EL (cell line): ENCODE measurements around the gene RUSF1.
"Not testable (repeated sequence)": the region's sequence is repeated elsewhere in the genome, so short reads cannot be mapped to it uniquely, and the experiment has no call there.

ENCODE experiments used
- DNase-seq: peaks from one replicate; pipeline ENCODE4 v3.0.0-alpha.2; 2016

RUSF1 gene

DNA sequence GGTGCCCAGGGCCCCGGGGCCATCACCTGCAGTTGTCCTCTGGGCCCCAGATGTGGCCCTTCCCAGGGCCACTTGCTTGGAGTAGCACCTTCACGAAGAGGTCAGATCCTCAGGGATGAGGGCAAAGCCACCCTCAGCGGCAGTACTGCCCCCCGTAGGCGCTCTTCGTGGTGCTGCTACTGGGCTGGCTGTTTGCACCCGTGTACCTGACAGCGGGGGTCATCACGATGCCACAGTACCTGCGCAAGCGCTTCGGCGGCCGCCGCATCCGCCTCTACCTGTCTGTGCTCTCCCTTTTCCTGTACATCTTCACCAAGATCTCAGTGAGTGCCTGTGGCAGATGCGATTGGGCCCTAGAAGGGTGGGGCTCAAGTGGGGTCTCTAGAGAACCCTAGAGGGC is 22.6 kb downstream of the RUSF1 start:
- no peak for DNase-seq

DNA sequence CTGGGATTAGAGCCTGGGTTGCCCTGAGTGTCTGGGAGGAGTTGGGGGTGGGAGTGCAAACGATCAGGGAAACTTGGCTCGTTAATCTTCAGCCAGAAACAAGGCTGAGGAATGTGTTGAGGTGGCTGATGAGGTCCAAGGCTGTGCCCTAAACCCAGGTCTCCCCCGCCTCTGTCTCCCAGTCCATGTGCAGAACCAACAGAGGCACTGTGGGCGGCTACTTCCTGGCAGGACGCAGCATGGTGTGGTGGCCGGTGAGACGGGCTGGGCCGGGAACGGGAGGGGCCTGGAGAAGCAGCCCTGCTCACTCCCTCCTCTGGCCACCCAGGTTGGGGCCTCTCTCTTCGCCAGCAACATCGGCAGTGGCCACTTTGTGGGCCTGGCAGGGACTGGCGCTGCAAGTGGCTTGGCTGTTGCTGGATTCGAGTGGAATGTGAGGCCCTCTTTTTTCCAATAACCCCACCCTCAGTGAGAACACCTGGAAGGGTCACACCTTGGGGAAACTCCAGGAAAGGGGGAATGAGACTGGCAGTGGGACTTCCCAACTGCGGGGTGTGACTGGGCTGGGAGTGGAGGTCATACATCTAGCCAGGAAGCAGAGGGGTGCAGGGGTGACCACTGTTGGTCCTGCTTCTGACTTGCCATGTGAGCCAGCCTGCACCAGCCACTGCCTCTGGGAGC is 23.6 kb downstream of the RUSF1 start:
- no peak for DNase-seq

DNA sequence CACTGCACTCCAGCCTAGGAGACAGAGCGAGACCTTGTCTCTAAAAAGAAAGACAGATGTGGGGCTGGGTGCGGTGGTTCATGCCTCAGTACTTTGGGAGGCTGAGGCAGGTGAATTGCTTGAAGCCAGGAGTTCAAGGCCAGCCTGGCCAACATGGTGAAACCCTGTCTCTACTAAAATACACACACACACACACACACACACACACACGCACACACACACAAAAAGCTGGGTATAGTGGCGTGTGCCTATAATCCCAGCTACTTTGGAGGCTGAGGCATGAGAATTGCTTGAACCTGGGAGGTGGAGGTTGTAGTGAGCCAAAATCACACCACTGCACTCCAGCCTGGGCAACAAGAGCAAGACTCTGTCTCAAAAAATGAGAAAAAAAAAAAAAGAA is 24.1 kb downstream of the RUSF1 start:
- not testable (repeated sequence) for DNase-seq

DNA sequence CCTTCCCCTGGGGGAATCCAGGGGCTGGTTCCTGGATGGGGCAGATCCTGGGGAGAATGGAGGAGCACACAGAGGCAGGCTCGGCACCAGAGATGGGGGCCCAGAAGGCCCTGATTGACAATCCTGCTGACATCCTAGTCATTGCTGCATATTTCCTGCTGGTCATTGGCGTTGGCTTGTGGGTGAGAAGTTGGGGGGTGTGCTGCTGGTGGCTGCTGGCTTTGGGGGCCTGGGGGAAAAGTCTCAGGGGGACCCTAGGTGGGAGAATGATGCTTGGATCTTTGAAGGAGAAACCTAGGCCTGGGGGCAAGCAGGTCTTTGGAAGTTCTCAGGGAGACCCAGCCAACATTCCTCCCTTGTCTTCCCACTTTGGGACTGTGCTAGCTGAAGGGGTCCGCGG is 25.1 kb downstream of the RUSF1 start, which contains the start of gene SLC5A2:
Gene SLC5A2, plus strand, starts transcription at position 43 of the 400 bp plus-strand sequence. Its CDS starts 14 bp downstream, at position 57.
- DNase-seq = no peak

DNA sequence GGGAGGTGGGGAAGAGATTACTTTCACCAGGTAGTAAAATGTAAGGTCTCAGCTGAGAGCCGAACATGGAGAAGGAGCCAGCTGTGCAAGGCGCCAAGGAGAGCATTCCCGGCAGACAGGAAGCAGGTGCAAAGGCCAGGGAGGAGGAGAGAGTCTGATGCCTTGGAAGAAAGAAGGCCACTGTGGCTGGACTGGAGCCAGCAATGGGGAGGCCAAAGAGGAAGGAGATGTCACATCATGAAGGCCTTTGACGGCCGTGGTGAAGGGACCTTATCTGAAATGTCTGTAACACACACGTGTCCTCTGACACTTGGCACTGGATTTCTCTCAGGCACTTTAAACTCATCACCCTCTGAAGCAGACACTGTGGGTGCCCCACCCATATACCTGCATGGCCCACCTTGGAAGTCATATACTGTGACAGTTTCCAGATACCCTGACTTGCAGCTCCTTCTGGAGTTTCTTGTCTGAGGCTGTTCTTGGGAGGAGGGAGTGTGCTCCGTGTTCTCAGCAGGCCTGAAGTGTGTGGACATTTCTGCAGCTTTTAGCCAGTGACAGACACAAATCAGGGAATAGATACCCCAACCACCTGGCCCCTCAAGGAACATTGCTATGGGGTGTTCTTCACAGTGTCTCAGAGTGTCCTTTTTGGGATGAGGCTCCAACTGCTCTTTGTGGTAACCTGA is 27.2 kb downstream of the RUSF1 start:
- no peak for DNase-seq

DNA sequence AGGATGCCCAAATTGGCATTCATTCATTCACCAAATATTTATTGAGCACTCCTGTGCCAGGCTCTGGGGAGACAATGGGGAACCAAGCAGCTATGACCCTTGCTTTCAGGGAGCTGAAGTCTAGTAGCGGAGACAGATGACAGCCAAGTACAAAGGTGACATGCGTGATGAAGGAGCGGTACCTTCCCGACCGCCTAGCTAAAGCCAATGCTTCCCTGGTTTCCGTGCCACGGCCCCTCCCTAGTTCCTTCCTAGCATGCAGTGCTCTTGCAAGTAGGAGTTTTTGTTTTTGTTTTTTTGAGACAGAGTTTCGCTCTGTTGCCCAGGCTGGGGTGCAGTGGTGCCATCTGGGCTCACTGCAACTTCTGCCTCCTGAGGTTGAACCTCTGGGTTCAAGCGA is 28.4 kb downstream of the RUSF1 start:
- DNase-seq = no peak

DNA sequence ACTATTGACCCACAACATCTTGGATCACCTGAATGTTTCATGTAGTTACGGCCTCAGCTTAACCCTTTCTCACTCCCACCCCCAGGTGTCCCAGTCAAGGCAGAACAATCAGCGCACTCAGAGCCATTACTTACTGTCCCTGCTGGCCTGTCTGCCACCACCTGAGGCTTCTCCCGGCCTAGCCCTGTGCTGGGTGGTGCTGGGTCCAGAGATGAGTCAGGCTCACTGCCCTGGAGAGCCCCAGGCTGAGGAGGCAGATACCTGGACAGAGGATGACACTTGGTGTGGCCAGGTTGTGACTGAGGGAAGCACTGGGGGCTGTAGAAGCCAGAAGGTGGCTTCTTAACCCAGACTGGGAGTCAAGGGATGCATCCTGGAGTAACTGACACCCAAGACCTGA is 29.2 kb downstream of the RUSF1 start:
- no peak for DNase-seq

DNA sequence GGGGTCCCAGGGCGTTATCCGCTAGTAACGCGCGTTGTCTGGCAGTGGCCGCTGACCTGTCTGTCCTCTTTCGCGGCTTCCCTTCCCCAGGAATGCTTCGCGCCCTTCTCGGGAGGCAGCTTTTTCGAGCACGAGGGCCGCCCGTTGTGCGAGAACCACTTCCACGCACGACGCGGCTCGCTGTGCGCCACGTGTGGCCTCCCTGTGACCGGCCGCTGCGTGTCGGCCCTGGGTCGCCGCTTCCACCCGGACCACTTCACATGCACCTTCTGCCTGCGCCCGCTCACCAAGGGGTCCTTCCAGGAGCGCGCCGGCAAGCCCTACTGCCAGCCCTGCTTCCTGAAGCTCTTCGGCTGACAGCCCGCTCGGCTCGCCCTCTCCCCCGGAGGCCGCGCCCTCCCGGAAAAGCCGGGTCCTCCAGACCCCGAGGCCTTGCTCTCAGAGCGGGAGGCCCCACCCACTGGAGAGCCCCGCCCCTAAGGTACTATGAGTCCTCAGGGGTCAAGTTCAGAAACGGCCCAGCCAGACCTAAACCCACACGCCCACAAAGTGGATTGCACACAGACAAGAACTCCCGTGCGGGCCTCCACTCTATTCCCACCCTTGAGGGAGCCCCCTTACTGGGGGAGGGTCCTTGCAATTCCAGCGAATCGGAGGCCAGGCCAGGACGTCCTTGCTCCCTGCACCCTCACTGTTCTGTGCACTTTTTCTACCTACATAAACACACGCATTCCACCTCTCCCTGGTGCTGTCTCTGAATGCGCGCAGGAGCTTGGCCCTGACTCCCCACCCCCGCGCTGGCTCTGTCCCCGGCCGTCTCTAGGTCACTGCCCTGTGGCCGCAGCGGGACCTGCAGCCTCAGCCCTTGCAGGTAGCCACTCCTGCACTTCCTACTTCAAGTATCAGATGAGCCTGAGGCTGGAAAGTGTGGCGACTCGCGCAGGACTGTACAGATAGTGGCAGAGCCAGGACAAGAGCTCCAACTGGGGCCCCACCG is 30.7 kb downstream of the RUSF1 start:
- DNase-seq = no peak

DNA sequence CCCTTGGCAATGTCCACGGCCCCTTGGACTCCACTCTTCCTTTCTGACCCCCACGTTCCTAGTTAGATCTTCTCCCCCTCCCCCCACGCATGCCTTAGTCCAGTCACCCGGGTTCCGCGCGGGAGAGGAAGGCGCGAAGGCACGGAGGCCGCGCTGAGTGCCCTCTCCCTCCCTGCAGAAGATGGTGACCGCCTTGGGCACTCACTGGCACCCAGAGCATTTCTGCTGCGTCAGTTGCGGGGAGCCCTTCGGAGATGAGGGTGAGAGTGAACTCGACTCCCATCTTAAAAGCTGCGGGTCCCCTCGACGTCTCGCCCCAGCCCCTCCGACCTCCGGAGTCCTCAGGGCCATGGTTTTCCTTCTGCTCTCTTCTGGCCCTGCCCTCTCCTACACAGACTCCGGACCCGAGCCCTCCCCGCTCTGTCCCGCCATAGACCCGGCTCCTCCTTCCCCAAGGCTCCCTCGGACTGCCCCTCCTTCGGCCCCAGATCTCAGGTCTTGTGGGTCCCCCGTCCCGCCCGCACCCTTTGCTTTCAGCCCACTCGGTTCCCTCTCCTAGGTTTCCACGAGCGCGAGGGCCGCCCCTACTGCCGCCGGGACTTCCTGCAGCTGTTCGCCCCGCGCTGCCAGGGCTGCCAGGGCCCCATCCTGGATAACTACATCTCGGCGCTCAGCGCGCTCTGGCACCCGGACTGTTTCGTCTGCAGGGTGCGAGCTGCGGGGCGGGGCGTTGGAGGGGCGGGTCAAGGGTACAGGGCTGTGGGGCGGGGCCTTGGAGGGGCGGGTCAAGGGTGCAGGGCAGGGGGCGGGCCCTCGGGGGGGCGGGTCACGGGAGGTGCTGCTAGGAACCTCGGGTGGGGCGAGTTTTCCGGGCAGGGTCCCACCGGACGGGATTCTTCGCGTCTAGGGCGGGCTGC is 31.6 kb downstream of the RUSF1 start:
- no peak for DNase-seq

DNA sequence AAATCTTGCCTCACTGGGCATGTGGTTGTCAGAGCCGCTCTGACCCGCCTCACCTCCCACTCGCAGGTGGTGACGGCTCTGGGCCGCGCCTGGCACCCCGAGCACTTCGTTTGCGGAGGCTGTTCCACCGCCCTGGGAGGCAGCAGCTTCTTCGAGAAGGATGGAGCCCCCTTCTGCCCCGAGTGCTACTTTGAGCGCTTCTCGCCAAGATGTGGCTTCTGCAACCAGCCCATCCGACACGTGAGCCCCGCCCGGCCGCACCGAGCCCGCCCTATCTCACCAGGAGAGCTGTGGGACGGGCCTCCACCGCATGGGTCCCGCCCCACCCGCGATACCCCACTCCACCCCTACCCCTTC is 32.3 kb downstream of the RUSF1 start:
- no peak for DNase-seq

DNA sequence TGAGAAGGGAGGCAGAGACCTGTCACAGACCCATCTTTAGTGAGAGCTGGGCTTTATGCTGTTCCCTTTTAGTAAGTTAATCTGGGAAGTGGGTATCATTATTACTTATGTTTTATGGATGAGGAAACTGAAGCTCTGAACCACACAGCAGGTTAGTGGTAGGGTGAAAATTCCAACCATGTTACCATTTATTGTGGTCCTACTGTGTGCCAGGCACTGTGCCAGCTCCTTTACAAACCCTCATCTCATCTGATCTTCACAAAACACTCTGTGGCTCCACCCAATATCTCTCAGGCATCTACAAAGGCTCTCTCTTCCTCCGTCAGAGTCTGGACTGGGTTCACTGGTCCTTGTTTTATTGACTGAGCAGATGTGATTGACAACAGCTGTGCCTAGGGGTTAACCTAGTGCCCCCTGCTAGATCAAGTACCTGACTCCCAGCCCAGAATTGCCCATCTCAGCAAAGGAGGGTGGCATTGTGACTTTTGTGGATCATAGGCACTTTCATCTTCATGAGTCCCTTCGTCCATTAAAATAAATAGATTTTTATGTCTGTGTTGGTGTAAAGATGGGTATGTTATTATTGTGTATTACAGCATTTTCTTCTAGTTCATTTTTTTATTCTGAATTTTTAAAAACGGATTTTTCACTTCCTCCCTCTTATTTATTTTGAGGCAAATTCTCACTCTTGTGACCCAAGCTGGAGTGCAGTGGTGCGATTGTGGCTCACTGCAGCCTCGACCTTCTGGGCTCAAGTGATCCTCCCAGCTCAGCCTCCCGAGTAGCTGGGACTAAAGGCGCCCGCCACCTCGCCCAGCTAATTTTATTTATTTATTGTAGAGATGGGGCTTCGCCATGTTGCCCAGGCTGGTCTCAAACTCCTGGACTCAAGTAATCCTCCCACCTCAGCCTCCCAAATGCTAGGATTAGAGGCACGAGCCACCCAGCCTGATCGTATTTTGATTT is 33.1 kb downstream of the RUSF1 start:
- DNase-seq = no peak

DNA sequence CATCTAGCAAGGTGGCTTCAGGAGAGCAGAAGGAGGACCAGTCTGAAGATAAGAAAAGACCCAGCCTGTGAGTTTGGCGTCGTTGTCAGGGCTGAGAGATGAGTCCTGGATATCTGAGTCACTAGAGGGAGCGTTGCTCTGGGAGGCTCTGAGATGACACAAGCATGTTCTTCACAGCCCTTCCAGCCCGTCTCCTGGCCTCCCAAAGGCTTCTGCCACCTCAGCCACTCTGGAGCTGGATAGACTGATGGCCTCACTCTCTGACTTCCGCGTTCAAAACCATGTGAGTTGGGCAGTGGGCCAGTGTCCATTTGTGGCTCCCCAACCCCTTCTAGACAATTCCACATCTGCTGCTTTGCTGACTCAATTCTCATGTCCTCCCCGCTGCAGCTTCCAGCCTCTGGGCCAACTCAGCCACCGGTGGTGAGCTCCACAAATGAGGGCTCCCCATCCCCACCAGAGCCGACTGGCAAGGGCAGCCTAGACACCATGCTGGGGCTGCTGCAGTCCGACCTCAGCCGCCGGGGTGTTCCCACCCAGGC is 33.9 kb downstream of the RUSF1 start:
- peak; percentile 89 for DNase-seq

DNA sequence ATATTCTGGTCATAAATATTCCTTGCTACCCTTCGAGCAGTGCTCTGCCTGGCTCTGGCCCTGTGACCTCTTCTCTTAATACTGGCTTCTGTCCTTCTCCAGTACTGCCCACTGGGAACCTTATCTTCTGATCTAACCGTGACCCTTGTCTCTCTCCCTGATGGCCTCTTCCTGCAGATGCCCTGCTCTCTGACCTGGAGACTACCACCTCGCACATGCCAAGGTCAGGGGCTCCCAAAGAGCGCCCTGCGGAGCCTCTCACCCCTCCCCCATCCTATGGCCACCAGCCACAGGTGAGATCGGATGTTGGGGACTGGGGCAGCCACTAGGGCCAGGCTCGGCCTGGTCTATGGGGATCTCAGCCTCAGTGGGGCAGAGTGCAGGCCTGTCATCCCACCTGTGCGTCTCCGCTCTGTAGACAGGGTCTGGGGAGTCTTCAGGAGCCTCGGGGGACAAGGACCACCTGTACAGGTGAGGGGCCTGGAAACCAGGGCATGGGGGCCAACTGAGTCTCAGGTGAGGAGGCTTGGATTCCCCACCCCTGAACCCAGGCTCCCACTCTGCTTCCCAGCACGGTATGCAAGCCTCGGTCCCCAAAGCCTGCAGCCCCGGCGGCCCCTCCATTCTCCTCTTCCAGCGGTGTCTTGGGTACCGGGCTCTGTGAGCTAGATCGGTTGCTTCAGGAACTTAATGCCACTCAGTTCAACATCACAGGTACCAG is 34.8 kb downstream of the RUSF1 start:
- DNase-seq = no peak

DNA sequence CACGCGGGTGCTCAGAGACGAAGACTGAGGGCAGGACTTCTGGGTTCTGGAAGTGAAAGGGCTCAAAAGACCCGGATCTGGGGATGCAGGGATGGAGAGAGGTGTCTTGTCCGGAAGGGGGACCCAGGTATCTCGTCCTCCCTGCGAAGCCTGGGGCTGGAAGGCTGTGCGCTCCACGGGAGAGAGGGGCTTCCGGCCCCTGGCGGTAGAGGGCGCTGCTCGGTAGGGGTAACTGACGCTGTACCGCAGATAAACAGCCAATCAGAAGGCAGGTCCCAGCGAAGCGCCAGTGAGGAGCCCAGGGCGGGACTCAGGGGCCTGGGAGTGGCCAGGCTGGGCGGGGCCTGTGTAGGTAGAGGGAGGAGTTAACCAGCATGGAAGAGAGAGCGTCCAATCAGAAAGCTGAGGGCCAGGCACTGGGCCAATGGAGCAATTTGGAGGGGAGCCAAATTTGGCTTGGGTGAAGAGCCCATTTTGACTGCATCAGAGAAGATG is 35.4 kb downstream of the RUSF1 start:
- peak; percentile 93 for DNase-seq

DNA sequence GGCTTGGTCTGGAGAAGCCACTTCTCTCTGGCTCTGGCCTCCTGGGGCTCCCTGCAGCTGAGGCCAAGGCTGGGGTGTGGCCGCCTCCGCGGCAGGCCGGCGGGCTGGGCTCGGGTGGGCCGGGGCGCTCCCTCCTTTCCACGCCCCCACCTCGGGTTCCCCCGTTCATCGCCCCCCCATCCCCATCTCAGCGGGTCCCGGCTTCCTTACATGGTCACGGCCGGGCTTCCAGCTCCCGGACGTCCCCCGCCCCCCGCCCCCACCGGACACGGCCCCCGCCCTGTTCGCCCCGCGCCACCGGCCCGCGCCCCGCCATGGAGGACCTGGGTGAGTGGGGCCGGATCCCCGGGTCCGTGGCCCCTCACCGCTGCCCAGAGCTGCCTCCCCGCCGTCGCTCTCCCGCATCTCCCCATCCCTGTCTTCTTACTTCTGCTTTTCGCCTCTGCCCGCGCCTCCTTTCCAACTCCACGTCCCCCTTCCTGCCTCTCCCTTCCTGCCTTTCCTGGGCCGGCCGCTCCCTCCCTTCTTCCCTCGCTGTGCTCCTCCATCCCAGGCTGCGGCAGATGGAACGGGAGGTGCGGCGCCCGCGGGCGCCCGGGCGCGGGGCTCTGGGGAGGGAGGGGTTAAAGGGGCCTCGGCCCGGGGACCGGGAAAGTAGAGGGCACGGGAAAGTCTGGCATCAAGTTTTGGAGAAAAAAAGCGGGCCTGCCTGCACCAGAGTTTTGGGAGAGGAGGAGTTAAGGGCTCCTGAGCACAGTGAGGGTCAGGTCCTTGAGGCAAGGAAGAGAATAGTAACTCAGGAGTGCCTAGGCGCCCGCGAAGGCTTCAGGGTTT is 36.1 kb downstream of the RUSF1 start, which contains the start of gene TGFB1I1:
Gene TGFB1I1, plus strand, starts transcription at position 278 of the 834 bp plus-strand sequence. Its CDS starts 37 bp downstream, at position 315.
- DNase-seq = peak; percentile 85

DNA sequence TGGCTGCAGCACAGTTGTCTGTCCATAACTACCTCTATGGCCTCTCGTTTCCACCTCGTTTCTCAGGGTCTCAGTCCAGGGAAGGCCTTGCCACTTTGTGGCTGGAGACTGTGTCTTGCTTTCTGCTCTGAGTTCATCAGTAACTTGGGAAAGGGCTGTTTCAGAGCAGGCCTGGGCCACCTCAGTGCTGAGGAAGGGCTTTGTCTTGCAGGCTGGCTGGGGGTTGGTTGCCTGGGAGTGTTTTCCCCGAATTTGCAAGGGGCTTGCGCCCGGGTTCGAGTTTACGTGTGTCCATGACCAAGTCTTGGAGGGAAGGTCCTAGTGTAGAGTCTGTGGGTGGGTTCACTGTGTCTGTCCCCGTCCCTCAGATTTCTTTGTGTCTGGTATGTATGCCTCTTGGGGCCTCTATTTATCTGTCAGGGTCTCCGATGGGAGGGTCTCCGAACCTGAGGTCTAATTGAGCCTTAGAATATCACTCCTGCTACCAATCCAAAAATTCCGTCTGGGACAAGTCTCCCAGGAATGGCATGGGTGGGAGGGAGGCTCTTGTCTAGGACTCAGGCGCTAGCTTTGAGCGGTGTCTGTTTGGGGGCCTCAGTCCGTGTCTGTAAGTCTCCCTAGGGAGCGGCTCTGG is 36.8 kb downstream of the RUSF1 start:
- no peak for DNase-seq

DNA sequence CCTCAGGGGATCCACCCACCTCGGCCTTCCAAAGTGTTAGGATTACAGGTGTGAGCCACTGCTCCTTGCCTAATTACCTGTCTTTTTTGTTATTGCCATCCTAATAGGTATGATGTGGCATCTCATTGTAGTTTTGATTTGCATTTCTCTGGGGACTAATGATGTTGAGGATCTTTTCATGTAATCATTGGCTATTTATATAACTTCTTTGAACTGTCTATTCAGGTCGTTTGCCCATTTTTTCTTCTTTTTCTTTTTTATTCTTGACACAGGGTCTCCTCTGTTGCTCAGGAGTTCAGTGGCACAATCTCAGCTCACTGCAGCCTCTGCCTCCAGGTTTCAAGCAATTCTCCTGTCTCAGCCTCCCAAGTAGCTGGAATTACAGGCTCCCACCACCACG is 37.6 kb downstream of the RUSF1 start:
- no peak for DNase-seq

DNA sequence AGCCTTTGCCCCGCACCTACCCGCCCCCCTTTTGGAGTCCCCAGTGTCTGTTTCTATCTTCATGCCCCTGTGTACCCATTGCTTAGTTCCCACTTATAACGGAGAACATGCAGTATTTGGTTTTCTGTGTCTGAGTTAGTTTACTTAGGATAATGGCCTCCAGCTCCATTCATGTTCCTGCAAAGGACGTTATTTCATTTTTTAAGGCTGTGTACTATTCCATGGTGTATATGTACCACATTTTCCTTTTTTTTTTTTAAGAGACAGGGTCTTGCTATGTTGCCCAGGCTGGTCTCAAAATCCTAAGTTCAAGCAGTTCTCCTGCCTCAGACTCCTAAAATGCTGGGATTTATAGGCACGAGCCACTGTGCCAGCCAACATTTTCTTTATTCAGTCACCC is 40.3 kb downstream of the RUSF1 start:
- DNase-seq = no peak
